HCT116 (cell line): ENCODE results near the gene GYG1.

Experiments used
- ATF3 ChIP-seq: IDR thresholded peaks from 2 replicates; pipeline ENCODE4 v1.6.1; 2012
- ELF1 ChIP-seq: IDR thresholded peaks from 2 replicates; pipeline ENCODE4 v1.6.1; 2012; ENCODE audit warnings: low read depth, borderline replicate concordance
- EZH2 ChIP-seq: fragments of 200-600 bp; sonication (generic); IDR thresholded peaks from 2 replicates; pipeline ENCODE4 v1.6.1; 2017; ENCODE audit warnings: antibody characterized with exemption, mixed run types
- POLR2A ChIP-seq: IDR thresholded peaks from 2 replicates; pipeline ENCODE4 v1.7.0; 2011; ENCODE audit warnings: borderline replicate concordance; ENCODE audit not compliant: insufficient read depth, insufficient read length; ENCODE audit errors: extremely low read depth
- POLR2AphosphoS5 ChIP-seq: IDR thresholded peaks from 2 replicates; pipeline ENCODE4 v1.6.1; 2011; ENCODE audit warnings: mild to moderate bottlenecking, low read depth, low read length, moderate library complexity
- RAD21 ChIP-seq: IDR thresholded peaks from 2 replicates; pipeline ENCODE4 v1.6.1; 2012; ENCODE audit warnings: low read depth, mild to moderate bottlenecking
- YY1 ChIP-seq: IDR thresholded peaks from 2 replicates; pipeline ENCODE4 v1.6.1; 2011; ENCODE audit warnings: low read length, low read depth, moderate library complexity, mild to moderate bottlenecking; ENCODE audit not compliant: insufficient replicate concordance; ENCODE audit errors: extremely low read depth
- ZBTB33 ChIP-seq: IDR thresholded peaks from 2 replicates; pipeline ENCODE4 v1.6.1; 2011; ENCODE audit warnings: mild to moderate bottlenecking, low read length, moderate library complexity; ENCODE audit not compliant: insufficient replicate concordance; ENCODE audit errors: extremely low read depth
- ZNF274 ChIP-seq: fragments of 200-500 bp; sonication (Bioruptor generic); IDR thresholded peaks from 2 replicates; pipeline ENCODE4 v1.6.1; 2014; ENCODE audit warnings: mild to moderate bottlenecking, low read depth, low read length, inconsistent platforms
- TF ChIP-seq, protein P1 (sequence below), 3 experiments: fragments of 200-600 bp in 1 of 3; sonication (generic) in 1 of 3; IDR thresholded peaks in 2 of 3; conservative IDR thresholded peaks in 1 of 3; 2 replicates each; pipeline ENCODE4 v1.5.1; 2012 to 2017; ENCODE audit warnings: low read depth in 2 of 3, low read length in 2 of 3, antibody characterized with exemption in 1 of 3, borderline replicate concordance in 1 of 3, control low read depth in 1 of 3, mild to moderate bottlenecking in 1 of 3, mixed read lengths in 1 of 3, mixed run types in 1 of 3, moderate library complexity in 1 of 3; ENCODE audit not compliant: insufficient read depth in 1 of 3
- TF ChIP-seq, protein P2 (sequence below): IDR thresholded peaks from 2 replicates; pipeline ENCODE4 v1.6.1; 2012

GRCh38 chr3:149010504-149010951, 19.2 kb downstream of the GYG1 start:
- TF ChIP-seq POLR2AphosphoS5 (no peak), ATF3 (no peak), POLR2A (no peak), ELF1 (no peak), EZH2 (no peak), YY1 (no peak), ZNF274 (no peak), ZBTB33 (no peak), RAD21 (no peak)
- TF ChIP-seq, protein P1, sequence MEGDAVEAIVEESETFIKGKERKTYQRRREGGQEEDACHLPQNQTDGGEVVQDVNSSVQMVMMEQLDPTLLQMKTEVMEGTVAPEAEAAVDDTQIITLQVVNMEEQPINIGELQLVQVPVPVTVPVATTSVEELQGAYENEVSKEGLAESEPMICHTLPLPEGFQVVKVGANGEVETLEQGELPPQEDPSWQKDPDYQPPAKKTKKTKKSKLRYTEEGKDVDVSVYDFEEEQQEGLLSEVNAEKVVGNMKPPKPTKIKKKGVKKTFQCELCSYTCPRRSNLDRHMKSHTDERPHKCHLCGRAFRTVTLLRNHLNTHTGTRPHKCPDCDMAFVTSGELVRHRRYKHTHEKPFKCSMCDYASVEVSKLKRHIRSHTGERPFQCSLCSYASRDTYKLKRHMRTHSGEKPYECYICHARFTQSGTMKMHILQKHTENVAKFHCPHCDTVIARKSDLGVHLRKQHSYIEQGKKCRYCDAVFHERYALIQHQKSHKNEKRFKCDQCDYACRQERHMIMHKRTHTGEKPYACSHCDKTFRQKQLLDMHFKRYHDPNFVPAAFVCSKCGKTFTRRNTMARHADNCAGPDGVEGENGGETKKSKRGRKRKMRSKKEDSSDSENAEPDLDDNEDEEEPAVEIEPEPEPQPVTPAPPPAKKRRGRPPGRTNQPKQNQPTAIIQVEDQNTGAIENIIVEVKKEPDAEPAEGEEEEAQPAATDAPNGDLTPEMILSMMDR (IDR thresholded peaks at IDR 0.05 in 2 of 3, conservative IDR thresholded peaks at IDR 0.05 in 1 of 3; ENCODE audit: borderline replicate concordance in 1 of 3, insufficient read depth in 1 of 3, low read depth in 2 of 3, low read length in 2 of 3): no peak
- TF ChIP-seq, protein P2, sequence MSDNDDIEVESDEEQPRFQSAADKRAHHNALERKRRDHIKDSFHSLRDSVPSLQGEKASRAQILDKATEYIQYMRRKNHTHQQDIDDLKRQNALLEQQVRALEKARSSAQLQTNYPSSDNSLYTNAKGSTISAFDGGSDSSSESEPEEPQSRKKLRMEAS: no peak
